Brain pericyte (primary cell): ENCODE results near the gene RAET1L.
"Not testable (repeated sequence)": the region's sequence is repeated elsewhere in the genome, so short reads cannot be mapped to it uniquely, and the experiment has no call there.

Source experiments
- DNase-seq: peaks from one replicate; pipeline ENCODE4 v3.0.0-alpha.2; 2012; ENCODE audit warnings: low read depth, low spot score

RAET1L gene

GRCh38 chr6:150044621-150045145 is 19.4 kb upstream of the RAET1L start:
- no peak for DNase-seq

- no peak for DNase-seq
Measured at GRCh38 chr6:150043501-150044412, 18.4 kb upstream of the RAET1L start.

DNA sequence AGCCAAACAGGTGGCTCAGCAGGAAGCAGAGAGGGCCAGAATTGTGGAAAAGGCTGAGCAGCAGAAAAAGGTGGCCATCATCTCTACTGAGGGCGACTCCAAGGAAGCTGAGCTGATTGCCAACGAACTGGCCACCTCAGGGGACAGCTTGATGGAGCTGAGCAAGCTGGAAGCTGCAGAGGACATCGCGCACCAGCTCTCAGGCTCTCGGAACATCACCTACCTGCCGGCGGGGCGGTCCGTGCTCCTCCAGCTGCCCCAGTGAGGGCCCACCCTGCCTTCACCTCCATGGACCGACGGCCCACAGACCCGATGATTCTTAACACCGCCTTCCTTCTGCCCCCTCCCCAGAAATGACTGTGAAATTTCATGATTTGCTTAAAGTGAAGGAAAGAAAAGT is 17.8 kb upstream of the RAET1L start:
- no peak for DNase-seq

GRCh38 chr6:150038202-150039062 is 13.1 kb upstream of the RAET1L start:
- DNase-seq = no peak

DNA sequence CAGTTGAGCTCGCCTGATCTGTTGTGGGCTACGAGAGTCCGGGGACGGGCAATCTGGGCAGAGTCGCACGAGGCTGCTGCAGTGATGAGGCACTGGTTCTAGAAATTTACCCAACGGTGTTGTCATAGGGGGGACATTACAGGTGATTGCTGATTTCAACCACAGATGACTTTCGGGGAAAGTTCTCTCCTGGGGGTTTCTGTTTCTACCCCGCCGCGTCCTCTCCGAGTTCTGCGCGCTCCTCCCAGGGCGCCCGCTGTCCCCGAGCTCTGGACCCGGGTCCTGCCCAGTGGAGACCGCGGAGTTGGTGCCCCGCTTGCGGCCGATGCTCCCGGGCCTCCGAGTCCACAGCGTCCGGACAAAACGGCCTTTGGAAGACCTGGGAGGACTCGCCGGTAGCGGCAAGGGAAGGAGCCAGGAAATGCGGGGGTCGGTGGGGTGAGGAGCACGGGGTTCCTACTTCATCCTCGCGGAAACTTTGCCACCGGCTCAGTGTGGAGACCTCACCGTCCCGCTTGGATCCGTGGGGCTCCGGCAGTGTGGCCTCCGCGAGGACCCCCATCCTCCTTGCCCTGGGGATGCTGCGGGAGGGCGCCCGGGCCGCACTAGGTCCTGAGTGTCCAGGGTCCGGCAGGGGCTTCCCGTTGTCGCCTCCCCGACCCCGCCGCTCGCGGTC is 12.3 kb upstream of the RAET1L start:
- no peak for DNase-seq

DNA sequence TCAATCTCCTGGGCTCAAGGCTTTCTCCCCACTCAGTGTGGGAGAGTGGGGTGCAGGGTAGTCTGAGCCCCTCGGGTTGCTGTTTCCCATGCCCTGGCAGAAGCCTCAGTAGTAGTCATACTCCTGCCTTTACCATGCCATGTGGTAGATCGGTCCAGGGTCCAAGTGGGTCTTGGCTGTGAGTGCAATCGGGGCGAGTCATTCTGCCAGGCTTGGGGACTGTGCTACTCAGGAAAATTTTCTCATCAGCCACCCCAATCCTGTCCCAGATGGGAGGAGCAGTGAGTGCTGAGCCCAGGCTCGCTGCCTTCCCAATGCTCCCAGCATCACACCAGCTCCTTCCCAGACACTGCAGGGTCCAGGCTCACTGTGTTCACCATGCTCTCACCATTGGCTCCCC is 10.7 kb upstream of the RAET1L start:
- no peak for DNase-seq

GRCh38 chr6:150033207-150033771 is 8.0 kb upstream of the RAET1L start:
- DNase-seq = no peak

GRCh38 chr6:150032598-150032997 is 7.3 kb upstream of the RAET1L start:
- DNase-seq = no peak

DNA sequence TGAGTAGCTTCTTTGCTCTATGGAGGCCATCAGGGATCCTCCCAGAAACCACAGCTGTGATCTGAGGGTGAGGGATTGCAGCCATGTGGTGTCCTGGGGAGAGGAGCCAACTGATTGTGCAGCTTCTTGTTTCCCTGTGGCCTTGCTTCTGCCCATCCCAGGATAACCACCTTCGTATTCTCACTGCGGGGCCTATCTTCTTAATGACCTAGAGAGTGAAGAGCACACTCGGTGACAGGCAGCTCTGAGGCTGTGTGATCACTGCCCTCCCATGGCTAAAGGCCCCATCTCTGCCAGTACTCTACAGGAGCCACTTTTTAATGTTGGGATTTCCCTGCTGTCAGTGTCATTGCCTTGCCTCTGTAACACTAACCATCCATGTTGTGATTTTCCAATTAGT is 5.3 kb upstream of the RAET1L start:
- DNase-seq = no peak

DNA sequence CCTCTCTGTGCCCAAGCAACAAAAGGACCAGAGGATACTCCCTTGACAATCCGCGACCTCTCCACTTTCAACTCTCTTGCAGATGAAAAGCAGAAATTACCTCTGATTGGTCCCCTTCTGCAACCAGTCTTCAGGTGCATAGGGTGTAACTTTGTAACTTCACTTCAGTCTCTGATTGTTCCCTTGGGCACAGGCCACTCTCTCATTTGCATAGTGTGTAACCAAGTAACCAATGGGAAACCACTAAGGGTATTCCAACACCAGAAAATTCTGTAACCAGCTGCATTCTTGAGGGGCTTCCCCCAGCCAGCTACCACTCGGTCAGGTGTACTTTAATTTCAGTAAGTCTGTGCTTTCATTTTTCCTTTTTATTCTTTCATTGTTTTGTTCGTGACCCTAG is 4.4 kb upstream of the RAET1L start:
- no peak for DNase-seq

- no peak for DNase-seq
Measured at GRCh38 chr6:150029276-150029675, 3.9 kb upstream of the RAET1L start.

- DNase-seq = no peak
Measured at GRCh38 chr6:150028799-150029198, 3.5 kb upstream of the RAET1L start.

- DNase-seq = no peak
Measured at GRCh38 chr6:150027806-150028565, 2.7 kb upstream of the RAET1L start.

DNA sequence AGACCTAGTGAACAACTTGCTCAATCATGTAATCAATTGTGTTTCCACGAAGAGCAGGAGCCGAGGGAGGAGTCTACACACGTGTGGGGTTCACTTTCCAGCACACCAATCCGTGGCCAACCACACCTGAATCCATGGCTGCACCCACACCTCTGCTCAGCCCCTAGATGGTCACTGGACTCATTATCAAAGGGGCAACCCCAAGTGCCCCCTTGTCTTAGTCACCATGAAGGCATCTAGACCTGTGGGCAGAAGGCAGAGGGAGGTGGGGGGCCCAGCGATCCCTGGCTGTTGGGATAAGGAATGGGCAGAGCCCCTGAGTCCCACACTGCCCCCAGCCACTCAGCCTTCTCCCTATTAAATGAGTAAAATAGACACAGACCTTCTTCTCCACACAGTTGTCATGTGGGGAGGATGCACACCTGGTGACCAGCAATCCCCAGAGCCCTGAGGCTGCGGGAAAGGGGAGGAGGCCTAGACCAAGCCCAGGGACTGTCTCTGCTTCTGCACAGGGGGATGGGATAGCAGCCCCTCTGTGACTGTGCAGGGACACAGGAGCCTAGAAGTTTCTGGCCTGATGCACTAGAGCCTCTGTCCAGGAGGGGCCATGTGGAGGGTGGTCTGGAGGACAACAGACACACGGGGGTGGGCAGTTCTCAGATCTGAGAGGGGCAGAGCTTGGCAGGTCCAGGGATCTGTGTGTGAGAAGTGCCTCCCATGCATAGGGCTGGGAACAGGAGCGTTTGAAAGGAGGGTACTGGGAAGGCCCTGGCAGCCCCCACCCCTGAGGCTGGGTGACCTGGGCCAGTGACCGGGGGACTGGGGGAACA is 1.9 kb upstream of the RAET1L start:
- DNase-seq = no peak

GRCh38 chr6:150024646-150025155 is 631 bp downstream of the RAET1L start:
- no peak for DNase-seq

- not testable (repeated sequence) for DNase-seq
Measured at GRCh38 chr6:150024021-150024420, 1.3 kb downstream of the RAET1L start.

GRCh38 chr6:150021870-150022269 is 3.5 kb downstream of the RAET1L start:
- not testable (repeated sequence) for DNase-seq

DNA sequence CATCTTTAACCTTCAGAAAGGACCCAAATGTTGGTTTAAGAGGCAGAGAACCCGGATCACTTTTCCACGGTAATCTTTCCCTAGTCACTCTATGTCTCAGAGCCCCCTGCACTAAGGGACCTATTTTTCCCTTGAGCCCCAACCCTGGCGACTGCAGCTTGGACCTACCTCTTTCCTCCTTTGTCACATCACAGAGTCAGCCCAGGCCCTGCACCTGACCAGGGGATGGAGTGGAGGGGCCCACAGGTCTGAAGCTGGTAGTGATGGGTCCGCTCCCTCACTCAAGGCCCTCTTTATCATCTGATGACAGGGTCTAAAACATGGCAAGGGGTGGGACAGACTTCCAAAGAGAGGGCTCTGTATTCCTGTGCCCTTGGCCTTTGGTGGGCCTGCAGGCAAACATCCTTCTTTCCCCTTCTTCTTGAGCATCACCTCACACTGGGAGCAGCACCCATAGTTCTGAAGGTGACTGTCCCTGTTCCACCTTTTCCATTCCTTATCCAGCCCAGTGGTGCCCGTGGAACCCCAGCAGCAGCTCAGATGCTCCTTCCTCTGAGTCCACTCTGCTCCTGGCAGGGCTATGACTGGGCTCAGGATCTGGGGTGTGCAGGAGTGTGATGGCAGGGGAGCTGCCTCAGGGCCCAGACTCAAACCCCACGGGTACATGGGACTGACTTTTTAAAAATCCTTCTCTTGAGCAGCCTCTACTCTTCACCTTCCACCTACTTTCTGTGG is 6.3 kb downstream of the RAET1L start:
- DNase-seq = no peak

GRCh38 chr6:150017186-150017521 is 8.2 kb downstream of the RAET1L start:
- not testable (repeated sequence) for DNase-seq
